Epithelial cell of proximal tubule (primary cell): ENCODE results near the gene CD84. TPM values are rescaled to one million over a fixed set of nuclear protein-coding genes. Genes with fewer than 3 reads are reported as not detected.
"Not testable (repeated sequence)": the region's sequence is repeated elsewhere in the genome, so short reads cannot be mapped to it uniquely, and the experiment has no call there.

Experiments
- DNase-seq: peaks from one replicate; pipeline ENCODE4 v3.0.0-alpha.2; 2011; ENCODE audit warnings: low read depth
- H3K4me3 ChIP-seq: 2 replicates; pipeline ENCODE4 v1.5.1; 2011; ENCODE audit warnings: low read depth, mild to moderate bottlenecking, low read length
- CTCF ChIP-seq: conservative IDR thresholded peaks from 2 replicates; pipeline ENCODE4 v1.5.1; 2012; ENCODE audit warnings: low read depth, mild to moderate bottlenecking, low read length
- total RNA-seq: library from RNA; depleted of rRNA; stranded (reverse); fragments of >200 nt; gene quantifications from 2 replicates; pipeline ENCODE4 v1.2.3, GENCODE V29; 2015

The CD84 gene
- total RNA-seq, 1 donor from 2014 or later = not detected

GRCh38 chr1:160520999-160521398 lies 58.3 kb downstream of the CD84 start:
- TF ChIP-seq CTCF = no peak
- no peak for DNase-seq

DNA sequence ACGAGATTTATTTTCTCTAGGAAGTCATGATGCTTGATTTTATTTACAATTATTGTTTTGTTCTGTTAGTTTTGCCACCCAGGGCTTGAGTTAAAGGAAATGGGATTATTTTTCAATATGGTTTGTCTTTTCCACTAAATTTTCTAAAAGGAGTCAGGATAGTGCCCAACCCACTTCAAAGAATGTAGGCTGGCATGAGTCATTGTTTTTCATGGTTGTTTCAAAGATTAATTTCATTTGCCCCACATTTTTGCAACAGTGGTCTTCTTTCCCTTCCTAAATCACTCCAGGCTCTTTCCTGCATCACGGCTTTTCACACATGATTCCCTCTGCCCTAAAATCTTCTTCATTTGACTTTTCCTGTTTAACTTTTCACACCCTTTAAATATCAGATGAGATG lies 58.7 kb downstream of the CD84 start:
- TF ChIP-seq CTCF = no peak
- no peak overlapping the region for H3K4me3 ChIP-seq
- no peak for DNase-seq

More at GRCh38 chr1:160520999-160521398, 58.3 kb downstream of the CD84 start:
- H3K4me3 ChIP-seq = no peak overlapping the region

DNA sequence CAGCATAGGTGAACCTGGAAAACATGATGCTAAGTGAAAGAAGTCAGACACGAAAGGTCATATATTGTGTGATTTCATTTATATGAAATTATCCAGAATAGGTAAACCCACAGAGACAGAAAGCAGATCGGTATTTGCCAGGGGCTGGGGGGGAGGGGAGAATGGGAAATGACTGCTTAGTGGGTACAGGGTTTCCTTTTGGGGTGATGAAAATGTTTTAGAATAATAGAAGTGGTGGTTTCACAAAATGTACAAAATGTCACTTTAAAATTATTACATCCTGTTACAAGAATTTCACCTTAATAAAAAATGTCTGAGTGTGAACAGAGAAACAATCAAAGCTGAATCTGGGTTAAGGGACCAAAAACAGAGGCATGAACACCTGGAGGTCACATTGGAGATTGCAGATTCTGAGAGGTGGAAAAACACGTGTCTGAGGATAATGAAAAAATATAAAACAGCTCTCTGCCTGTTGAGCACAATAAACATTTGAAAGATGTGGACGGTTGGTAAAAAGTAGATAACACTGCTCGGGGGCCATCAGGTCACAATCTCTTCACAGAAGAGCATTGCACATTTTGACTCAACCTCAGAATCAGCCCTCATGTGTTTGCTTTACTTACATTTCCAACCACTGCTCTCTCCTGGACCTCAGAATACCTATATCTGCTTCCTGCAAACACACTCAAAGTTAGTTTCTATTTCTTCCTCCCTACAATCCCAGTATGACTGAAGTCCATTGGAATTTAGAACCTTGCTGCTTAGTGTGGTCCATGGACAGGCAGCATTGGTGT lies 59.5 kb downstream of the CD84 start:
- no peak overlapping the region for H3K4me3 ChIP-seq
- TF ChIP-seq CTCF = peak; percentile 7
- no peak for DNase-seq

GRCh38 chr1:160517519-160517918 lies 61.8 kb downstream of the CD84 start:
- not testable (repeated sequence) for H3K4me3 ChIP-seq, DNase-seq

GRCh38 chr1:160515908-160516307 lies 63.4 kb downstream of the CD84 start:
- H3K4me3 ChIP-seq, DNase-seq: not testable (repeated sequence)

- no peak for DNase-seq
- TF ChIP-seq CTCF = no peak
- no peak overlapping the region for H3K4me3 ChIP-seq
Observed at GRCh38 chr1:160504651-160505050, 74.6 kb downstream of the CD84 start.

DNA sequence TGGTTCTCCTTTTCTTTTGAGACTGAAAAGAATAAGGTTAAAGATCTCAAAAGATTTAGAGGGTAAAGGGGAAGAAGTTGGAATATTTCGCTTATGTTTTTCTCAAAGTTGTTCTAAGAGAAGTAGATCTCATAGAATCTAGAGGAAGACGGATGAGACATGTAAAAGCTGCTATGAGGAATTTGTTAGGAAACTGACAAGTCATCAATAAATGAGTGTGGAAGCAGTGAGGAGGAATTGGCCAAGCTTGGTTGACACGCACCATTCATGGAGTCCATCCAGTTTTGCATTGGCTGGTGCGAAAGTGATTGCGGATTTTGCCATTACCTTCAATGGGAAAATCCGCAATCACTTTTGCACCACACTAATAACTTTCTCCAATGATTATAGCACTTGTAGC lies 76.2 kb downstream of the CD84 start:
- DNase-seq = no peak
- TF ChIP-seq CTCF = no peak
- no peak overlapping the region for H3K4me3 ChIP-seq

GRCh38 chr1:160500321-160500990 lies 78.8 kb downstream of the CD84 start:
- no peak for TF ChIP-seq CTCF
- no peak for DNase-seq
- no peak overlapping the region for H3K4me3 ChIP-seq
